Measurements from ENCODE around the gene CYP21A2. TPM values are rescaled to one million over a fixed set of nuclear protein-coding genes. Genes with fewer than 3 reads are reported as not detected.
A peak's percentile ranks its signal among the peaks of the same experiment; 100 is the strongest.

Gene CYP21A2
- total RNA-seq, 1 donor from 2014 or later = not detected

- Histone ChIP-seq H3K79me2 (ENCODE audit: low read depth) (no peaks in the 10 kb centered on the region), H3K4me3 (no peak overlapping the region), H2AFZ (replicated peaks) (no peak overlapping the region), H3K9me3 (ENCODE audit: low read depth) (no peaks in the 10 kb centered on the region), H3K27me3 (peaks cover 14% of the 10 kb centered on the region), H4K20me1 (ENCODE audit: low read depth) (no peaks in the 10 kb centered on the region), H3K4me1 (peaks cover 2% of the 10 kb centered on the region), H3K27ac (no peak overlapping the region), H3K36me3 (no peaks in the 10 kb centered on the region), H3K9ac (no peak overlapping the region), H3F3A (ENCODE audit: low read depth) (peaks cover under 1% of the 10 kb centered on the region), H3K4me2 (no peak overlapping the region)
- TF ChIP-seq EZH2 (IDR thresholded peaks at IDR 0.05) = no peak
- no peak for TF ChIP-seq CTCF (IDR thresholded peaks at IDR 0.05)
- no peak for TF ChIP-seq EZH2phosphoT487 (IDR thresholded peaks at IDR 0.05)
- peaks cover 5% of the 10 kb centered on the region for H3K4me1 Mint-ChIP-seq
- H3K27ac Mint-ChIP-seq = peak overlapping the region; percentile 80
- H3K36me3 Mint-ChIP-seq = no peaks in the 10 kb centered on the region
- H3K9me3 Mint-ChIP-seq = no peaks in the 10 kb centered on the region
- no peak overlapping the region for H3K4me3 Mint-ChIP-seq
- H3K27me3 Mint-ChIP-seq (ENCODE audit: insufficient read depth, low read depth) = peaks cover 9% of the 10 kb centered on the region
- DNase-seq (ENCODE audit: low spot score) = no peak
Measured at GRCh38 chr6:32082935-32083334, 44.7 kb downstream of the CYP21A2 start.

GRCh38 chr6:32083812-32084768 lies 45.9 kb downstream of the CYP21A2 start:
- Histone ChIP-seq H3K79me2 (ENCODE audit: low read depth) (no peaks in the 10 kb centered on the region), H3F3A (ENCODE audit: low read depth) (peaks cover 7% of the 10 kb centered on the region), H4K20me1 (ENCODE audit: low read depth) (no peaks in the 10 kb centered on the region), H3K9me3 (ENCODE audit: low read depth) (no peaks in the 10 kb centered on the region), H3K27me3 (peaks cover 14% of the 10 kb centered on the region), H3K9ac (no peak overlapping the region), H3K4me2 (no peak overlapping the region), H3K4me3 (no peak overlapping the region), H3K4me1 (peaks cover 5% of the 10 kb centered on the region), H2AFZ (replicated peaks) (no peak overlapping the region), H3K36me3 (no peaks in the 10 kb centered on the region), H3K27ac (no peak overlapping the region)
- TF ChIP-seq EZH2 (IDR thresholded peaks at IDR 0.05) = no peak
- no peak for TF ChIP-seq EZH2phosphoT487 (IDR thresholded peaks at IDR 0.05)
- TF ChIP-seq CTCF (IDR thresholded peaks at IDR 0.05) = no peak
- peaks cover 11% of the 10 kb centered on the region for H3K27me3 Mint-ChIP-seq (ENCODE audit: insufficient read depth, low read depth)
- H3K9me3 Mint-ChIP-seq = no peaks in the 10 kb centered on the region
- H3K36me3 Mint-ChIP-seq = no peaks in the 10 kb centered on the region
- peak overlapping the region; percentile 47 for H3K4me3 Mint-ChIP-seq
- peak overlapping the region; percentile 19 for H3K27ac Mint-ChIP-seq
- DNase-seq (ENCODE audit: low spot score) = no peak
- peaks cover 8% of the 10 kb centered on the region for H3K4me1 Mint-ChIP-seq

- Mint-ChIP-seq H3K4me1 (peaks cover 8% of the 10 kb centered on the region), H3K4me3 (no peak overlapping the region), H3K27me3 (ENCODE audit: insufficient read depth, low read depth) (peaks cover 11% of the 10 kb centered on the region), H3K27ac (no peak overlapping the region), H3K36me3 (no peaks in the 10 kb centered on the region), H3K9me3 (no peaks in the 10 kb centered on the region)
- Histone ChIP-seq H3K9me3 (ENCODE audit: low read depth) (no peaks in the 10 kb centered on the region), H2AFZ (replicated peaks) (no peak overlapping the region), H3K9ac (no peak overlapping the region), H3K4me3 (no peak overlapping the region), H3K27me3 (peaks cover 14% of the 10 kb centered on the region), H3K27ac (no peak overlapping the region), H3K79me2 (ENCODE audit: low read depth) (no peaks in the 10 kb centered on the region), H4K20me1 (ENCODE audit: low read depth) (no peaks in the 10 kb centered on the region), H3K36me3 (no peaks in the 10 kb centered on the region), H3K4me1 (peaks cover 5% of the 10 kb centered on the region), H3F3A (ENCODE audit: low read depth) (peaks cover 7% of the 10 kb centered on the region), H3K4me2 (no peak overlapping the region)
- TF ChIP-seq EZH2phosphoT487 (IDR thresholded peaks at IDR 0.05) (no peak), CTCF (IDR thresholded peaks at IDR 0.05) (no peak), EZH2 (IDR thresholded peaks at IDR 0.05) (no peak)
- no peak for DNase-seq (ENCODE audit: low spot score)
Measured at GRCh38 chr6:32084780-32085179, 46.6 kb downstream of the CYP21A2 start.

Data from neural progenitor cell (in vitro differentiated cells).